Measurements from ENCODE around the gene LTO1. TPM values are rescaled to one million over a fixed set of nuclear protein-coding genes. Genes with fewer than 3 reads are reported as not detected.

LTO1 gene
- total and polyA plus RNA-seq, 2 of the 13 experiments (the other 11 are each of a cell fraction or from before 2014, with no cell fraction given) = 11.8 to 15.0 TPM

GRCh38 chr11:69702769-69703452 lies 27.8 kb upstream of the LTO1 start (continued):
- TF ChIP-seq ZBTB39 (CRISPR knock-in tag; IDR thresholded peaks at IDR 0.05) (no peak), ATF3 (CRISPR knock-in tag; IDR thresholded peaks at IDR 0.05) (no peak), BATF2 (CRISPR knock-in tag; IDR thresholded peaks at IDR 0.05) (no peak), ZNF276 (CRISPR knock-in tag; IDR thresholded peaks at IDR 0.05; ENCODE audit: low read depth) (no peak), ZNF792 (CRISPR knock-in tag; IDR thresholded peaks at IDR 0.05) (no peak), STAT5B (CRISPR knock-in tag; IDR thresholded peaks at IDR 0.05) (no peak), AHDC1 (CRISPR knock-in tag; IDR thresholded peaks at IDR 0.05; ENCODE audit: borderline replicate concordance) (no peak), UBTF (CRISPR knock-in tag; IDR thresholded peaks at IDR 0.05) (no peak)

All from HepG2 (cell line).